Stimulated activated CD8-positive, alpha-beta memory T cell treated with anti-CD3 and anti-CD28 coated beads, Interleukin-7, amount 100 ng/mL, for 24 hours (primary cell): ENCODE measurements around the gene EPSTI1.
"Not testable (repeated sequence)": the region's sequence is repeated elsewhere in the genome, so short reads cannot be mapped to it uniquely, and the experiment has no call there.

Experiments used
- DNase-seq: peaks from one replicate; pipeline ENCODE4 v3.0.0-alpha.2; 2020; ENCODE audit warnings: low read depth

Gene EPSTI1

GRCh38 chr13:43005460-43006236, 13.6 kb upstream of the EPSTI1 start:
- DNase-seq: no peak

DNA sequence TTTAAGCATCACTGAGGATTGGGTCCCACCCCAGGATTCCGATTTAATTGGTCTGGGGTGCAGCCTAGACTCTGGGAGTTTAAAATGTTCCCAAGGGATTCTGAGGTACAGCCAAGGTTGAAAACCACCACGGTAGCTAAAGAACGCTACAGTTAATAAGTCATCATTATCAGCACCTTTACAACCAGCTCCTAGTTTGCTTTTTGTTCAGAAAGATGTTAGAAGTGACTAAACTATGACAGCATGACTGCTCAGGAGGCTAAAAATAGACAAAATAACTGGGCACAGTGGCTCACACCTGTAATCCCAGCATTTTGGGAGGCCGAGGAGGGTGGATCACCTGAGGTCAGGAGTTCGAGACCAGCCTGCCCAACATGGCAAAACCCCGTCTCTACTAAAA, 11.7 kb upstream of the EPSTI1 start:
- no peak for DNase-seq

DNA sequence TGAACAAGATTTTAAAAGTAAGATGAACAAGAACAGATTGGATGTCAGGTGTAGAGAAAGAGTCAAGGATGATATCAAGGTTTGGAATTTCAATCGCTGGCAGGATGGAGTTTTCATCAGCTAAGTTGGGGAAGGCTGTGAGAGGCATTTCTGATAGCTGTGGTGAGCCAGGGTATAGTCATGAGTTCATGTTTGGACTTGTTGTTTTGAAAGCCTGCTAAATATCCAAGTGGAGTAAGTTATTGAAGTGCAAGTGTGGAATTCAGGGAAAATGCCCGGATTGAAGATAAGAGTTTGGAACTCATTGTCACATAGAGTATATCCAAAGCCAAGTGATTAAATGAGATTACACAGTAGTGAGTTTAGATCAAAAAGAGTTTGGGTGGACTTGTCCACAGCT, 11.0 kb upstream of the EPSTI1 start:
- no peak for DNase-seq

DNA sequence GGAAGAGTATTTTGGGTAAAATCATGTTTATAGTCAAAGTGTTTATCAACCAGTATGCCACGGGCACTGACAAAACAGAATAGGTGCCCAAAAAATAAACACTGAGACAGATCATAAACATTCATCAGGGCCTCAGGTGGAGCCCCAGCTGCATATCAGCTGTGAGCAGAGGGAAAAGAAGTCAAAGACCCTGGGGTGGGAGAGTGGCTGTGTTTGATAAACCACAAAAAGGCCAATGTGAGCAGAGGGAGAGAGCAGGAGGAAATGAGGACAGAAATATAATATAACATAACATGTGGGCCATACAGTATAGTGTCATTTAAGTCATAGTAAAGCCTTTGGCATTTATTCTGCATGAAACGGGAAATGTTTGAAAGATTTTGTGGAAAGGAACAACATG, 10.0 kb upstream of the EPSTI1 start:
- no peak for DNase-seq

DNA sequence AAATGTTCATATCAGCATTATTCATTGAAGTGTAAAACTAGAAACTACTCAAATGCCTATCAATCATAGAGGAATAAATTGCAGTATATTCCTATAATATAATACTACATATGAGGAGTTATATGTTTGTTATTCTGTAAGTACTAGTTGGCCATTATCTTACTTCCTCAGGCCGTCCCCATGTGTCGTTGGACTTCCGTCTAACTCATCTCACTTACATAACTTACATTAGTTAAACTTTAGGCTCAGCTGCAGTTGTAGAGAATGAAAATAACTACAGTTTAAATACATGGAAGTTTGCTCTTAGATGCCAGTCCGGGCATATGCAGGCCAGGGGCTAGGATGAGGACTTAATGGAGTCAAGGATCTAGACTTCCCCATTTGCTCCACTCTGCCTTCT, 8.6 kb upstream of the EPSTI1 start:
- DNase-seq: no peak

- DNase-seq: no peak
These were observed 7.5 kb upstream of the EPSTI1 start for GRCh38 chr13:42999491-42999890.

GRCh38 chr13:42997381-42997780, 5.3 kb upstream of the EPSTI1 start:
- DNase-seq: no peak

DNA sequence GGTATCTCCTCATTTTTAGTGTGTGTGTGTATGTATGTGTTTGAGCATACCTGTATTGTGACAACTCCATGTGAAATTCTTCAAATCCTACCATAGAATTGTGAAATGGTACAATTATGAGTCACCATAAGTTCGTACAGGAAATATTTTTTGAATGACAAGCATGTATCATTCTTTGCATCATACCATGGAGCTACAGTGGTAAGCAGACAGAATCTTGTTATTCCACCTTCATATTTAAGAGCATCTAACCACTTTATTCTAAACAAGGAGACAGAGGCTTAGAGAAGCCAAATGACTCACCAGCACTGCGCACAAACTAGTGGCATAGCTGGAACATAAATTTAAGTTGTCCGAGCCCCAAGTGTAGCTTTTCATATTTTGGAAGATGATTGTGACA, 4.5 kb upstream of the EPSTI1 start:
- no peak for DNase-seq

- no peak for DNase-seq
These were observed 2.8 kb upstream of the EPSTI1 start for GRCh38 chr13:42994878-42995277.

GRCh38 chr13:42992764-42993122, 702 bp upstream of the EPSTI1 start:
- DNase-seq: no peak

DNA sequence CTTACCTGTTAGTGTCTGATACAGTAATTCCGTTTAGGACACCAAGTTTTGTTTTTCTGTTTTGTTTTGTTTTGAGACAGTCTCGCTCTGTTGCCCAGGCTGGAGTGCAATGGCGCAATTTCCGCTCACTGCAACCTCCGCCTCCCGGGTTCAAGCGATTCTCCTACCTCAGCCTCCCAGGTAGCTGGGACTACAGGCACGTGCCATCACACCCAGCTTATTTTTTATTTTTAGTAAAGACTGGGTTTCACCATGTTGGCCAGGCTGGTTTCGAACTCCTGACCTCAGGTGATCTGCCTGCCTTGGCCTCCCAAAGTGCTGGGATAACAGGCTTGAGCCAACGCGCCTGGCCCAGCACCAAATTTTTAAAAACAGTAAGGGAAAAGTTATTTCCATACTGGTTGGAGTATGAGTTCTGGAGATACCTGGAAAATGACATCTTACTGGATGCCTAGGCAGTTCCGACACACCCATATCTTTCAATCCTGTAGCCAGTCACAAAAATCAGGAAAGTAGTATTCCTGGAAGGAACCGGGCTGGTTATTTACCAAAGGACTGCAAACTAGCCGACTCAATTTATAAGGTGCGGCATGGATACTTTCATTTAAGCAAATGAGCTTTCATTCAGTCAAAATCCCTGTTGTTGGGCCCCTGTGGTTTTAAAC, 676 bp downstream of the EPSTI1 start:
- not testable (repeated sequence) for DNase-seq

GRCh38 chr13:42990291-42991232, 1.5 kb downstream of the EPSTI1 start:
- DNase-seq: no peak

- DNase-seq: no peak
These were observed 5.9 kb downstream of the EPSTI1 start for GRCh38 chr13:42986176-42986574.

GRCh38 chr13:42985312-42986175, 6.5 kb downstream of the EPSTI1 start:
- DNase-seq: no peak

GRCh38 chr13:42984691-42985090, 7.3 kb downstream of the EPSTI1 start:
- DNase-seq: no peak

DNA sequence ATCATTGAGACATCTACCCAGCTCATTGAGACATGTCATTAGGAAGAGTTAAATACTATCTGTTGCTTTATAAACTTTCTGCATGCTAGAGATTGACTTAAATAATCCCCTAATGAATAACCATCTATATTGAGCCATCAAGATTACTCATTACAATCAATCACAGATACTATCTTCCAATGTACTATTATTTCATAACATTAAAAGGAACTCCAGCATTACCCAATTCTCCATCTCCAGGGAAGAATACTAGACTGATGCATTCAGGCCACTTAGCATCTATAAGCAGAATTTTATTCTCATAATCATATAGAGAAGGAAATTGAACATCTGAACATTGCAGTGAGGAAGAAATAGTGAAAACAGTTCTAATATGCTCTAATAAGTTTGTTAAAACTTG, 8.0 kb downstream of the EPSTI1 start:
- DNase-seq: no peak

DNA sequence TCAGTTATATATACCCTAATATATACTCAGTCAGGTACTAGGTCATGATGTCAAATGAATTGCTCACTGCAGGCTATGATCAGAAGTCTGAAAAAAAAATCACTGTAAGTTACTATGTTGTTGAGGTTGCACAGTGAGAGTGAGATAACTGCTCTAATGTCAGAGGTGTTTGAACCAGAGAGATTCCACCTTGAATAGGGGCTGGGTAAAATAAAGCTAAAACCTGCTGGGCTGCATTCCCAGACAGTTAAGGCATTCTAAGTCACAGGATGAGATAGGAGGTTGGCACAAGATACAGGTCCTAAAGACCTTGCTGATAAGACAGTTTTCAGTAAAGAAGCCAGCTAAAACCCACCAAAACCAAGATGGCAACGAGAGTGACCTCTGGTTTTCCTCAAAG, 10.2 kb downstream of the EPSTI1 start:
- no peak for DNase-seq

- DNase-seq: no peak
These were observed 10.7 kb downstream of the EPSTI1 start for GRCh38 chr13:42981317-42981716.

- no peak for DNase-seq
These were observed 14.8 kb downstream of the EPSTI1 start for GRCh38 chr13:42977219-42977659.

DNA sequence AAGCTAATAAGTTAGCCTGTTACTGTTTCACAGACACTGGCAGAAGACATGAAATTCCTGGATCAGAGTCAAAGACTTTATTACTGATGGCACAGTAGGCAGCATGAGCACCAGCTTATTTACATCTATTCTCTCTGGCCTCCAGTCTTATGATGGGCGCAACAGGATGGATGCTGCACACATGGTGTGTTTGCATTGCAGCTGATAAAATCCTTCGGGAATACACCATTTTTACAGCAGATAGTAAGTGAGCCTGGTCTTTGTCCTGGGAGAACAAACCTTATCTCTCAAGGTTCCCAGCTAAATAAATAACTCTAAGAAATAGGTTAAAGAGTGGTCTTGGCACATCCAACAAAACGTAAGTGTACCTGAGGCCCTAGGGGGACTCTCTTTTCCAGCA, 16.0 kb downstream of the EPSTI1 start:
- no peak for DNase-seq

DNA sequence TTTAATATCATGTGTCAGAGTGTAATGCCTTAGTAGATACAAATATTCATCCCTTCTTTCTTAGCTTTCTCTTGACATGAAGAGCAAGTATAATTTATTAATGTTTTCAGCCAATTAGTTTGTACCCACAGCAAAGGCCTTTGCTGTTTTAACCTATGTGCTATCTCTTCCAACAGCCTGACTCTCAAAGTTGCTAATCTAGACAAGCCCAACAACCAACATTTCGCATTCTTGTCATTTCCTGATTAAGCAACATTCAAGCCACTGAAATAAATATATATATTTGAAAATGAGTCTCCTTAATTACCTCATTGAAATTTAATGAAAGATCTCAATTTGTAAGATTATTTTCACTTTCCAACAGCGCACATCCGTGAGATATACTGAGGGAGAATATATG, 18.5 kb downstream of the EPSTI1 start:
- DNase-seq: no peak
